ENCODE measurements around the gene HLA-DMB.

Gene HLA-DMB

GRCh38 chr6:32940656-32941213 lies at the start of gene HLA-DMB:
TSS of gene HLA-DMB (minus strand) at chr6:32941028. CDS start at chr6:32940807, 221 bp downstream.
- no peak for DNase-seq

- no peak for DNase-seq
Observed at GRCh38 chr6:32989368-32989767, 48.5 kb upstream of the HLA-DMB start.

GRCh38 chr6:32984622-32985389 lies 44.0 kb upstream of the HLA-DMB start:
- no peak for DNase-seq

GRCh38 chr6:32983964-32984621 lies 43.3 kb upstream of the HLA-DMB start:
- DNase-seq = no peak

- no peak for DNase-seq
Observed at GRCh38 chr6:32983493-32983848, 42.6 kb upstream of the HLA-DMB start.

- DNase-seq = no peak
Observed at GRCh38 chr6:32982702-32983492, 42.1 kb upstream of the HLA-DMB start.

- no peak for DNase-seq
Observed at GRCh38 chr6:32982084-32982701, 41.4 kb upstream of the HLA-DMB start.

- DNase-seq = no peak
Observed at GRCh38 chr6:32980488-32981038, 39.7 kb upstream of the HLA-DMB start.

- DNase-seq = no peak
Observed at GRCh38 chr6:32979720-32980487, 39.1 kb upstream of the HLA-DMB start.

- no peak for DNase-seq
Observed at GRCh38 chr6:32977953-32978324, 37.1 kb upstream of the HLA-DMB start.

GRCh38 chr6:32977272-32977952 lies 36.6 kb upstream of the HLA-DMB start:
- no peak for DNase-seq

- no peak for DNase-seq
Observed at GRCh38 chr6:32976334-32977069, 35.7 kb upstream of the HLA-DMB start.

- DNase-seq = no peak
Observed at GRCh38 chr6:32975886-32976285, 35.1 kb upstream of the HLA-DMB start.

- DNase-seq = no peak
Observed at GRCh38 chr6:32974541-32975308, 33.9 kb upstream of the HLA-DMB start.

- no peak for DNase-seq
Observed at GRCh38 chr6:32974016-32974333, 33.1 kb upstream of the HLA-DMB start.

GRCh38 chr6:32973144-32974015 lies 32.6 kb upstream of the HLA-DMB start:
- DNase-seq = no peak

- no peak for DNase-seq
Observed at GRCh38 chr6:32972353-32973143, 31.7 kb upstream of the HLA-DMB start.

All from SIG-M5 (cell line).